Epidermal melanocyte (primary cell): ENCODE data around the gene FEZF2.

Experiments
- DNase-seq: peaks from one replicate; pipeline ENCODE4 v3.0.0; 2011; ENCODE audit warnings: low spot score; ENCODE audit not compliant: insufficient read length

Gene FEZF2

DNA sequence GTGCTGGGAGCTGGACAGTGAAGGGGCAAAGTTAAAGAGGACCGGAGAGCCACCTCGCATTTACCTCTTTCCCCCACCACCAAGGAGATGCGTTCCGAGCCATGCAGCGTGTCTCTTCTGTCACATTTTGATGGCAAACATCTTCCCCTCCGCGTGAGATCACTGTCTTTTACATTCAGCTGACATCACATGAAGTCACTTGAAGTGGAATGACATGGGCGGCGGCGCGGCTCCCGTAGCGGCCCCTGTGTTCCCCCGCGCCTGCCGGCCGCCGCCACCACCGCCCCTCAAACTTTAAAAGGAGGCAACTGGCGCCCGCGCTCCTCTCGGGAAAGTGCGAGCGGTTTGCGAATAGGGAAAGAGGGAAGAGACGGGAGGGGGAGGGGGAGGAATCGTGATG lies at the start of gene FEZF2:
FEZF2 (minus strand) TSS at position 336 of the 400 bp plus-strand sequence. CDS start 682 bp downstream, outside the sequence.
- DNase-seq = no peak

DNA sequence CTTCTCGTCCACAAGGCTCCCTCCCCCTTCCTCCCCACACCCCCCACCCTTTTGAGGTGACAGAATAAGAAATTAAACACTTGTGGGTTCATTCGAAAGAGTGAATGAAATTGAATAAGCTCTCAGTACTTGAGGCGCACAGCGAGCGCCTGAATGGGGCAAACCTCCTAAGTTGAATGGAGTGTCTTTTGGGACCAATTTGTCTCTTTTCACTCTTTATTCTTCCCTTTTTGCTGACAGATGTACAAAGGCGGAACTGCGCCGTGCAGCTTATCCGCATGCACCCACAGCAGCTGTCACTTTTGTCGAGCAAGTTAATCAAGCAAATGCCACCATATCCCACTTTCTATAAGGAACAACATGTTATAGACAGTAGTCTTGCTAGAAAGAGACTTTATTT lies 47.9 kb upstream of the FEZF2 start:
- no peak for DNase-seq

DNA sequence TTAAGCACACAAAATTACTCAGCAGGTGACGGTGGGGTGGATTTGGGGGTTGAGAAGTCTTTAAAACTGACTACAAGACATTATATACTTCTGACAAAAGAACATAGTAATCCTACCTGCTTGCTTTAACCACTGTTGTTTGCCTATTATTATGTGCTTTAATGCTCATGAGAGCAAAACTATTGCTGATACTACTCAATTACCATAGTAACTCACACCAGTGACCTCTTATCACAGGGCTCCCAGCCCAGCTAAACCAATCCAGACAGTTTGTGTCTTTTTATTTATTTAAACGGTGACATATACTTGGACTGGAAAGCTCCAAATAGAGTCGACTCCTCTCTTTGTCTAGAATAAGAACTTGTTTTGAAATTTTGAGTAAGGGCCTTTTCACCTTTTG lies 42.8 kb upstream of the FEZF2 start:
- DNase-seq = no peak

- DNase-seq = no peak
These were observed 42.0 kb upstream of the FEZF2 start for GRCh38 chr3:62415312-62415801.

DNA sequence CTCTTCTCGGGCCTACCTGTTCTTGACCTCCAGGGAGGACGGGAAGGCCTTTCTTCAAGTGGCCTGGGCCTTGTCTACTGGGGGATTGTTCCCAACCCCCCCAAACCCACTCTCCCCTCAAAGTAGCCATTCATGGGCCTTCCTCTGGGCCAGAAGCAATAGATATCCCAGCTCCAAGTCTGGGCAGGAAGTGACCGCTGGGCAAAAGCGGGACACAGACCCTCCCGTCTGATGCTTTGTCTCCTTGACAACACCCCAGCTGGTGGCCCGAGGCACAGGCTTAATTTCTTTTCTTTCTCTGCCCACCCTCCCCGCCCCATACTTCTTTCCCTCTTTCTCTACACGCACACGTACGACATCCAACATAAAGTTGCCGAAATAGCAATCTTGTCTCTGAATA lies 41.4 kb upstream of the FEZF2 start:
- no peak for DNase-seq

DNA sequence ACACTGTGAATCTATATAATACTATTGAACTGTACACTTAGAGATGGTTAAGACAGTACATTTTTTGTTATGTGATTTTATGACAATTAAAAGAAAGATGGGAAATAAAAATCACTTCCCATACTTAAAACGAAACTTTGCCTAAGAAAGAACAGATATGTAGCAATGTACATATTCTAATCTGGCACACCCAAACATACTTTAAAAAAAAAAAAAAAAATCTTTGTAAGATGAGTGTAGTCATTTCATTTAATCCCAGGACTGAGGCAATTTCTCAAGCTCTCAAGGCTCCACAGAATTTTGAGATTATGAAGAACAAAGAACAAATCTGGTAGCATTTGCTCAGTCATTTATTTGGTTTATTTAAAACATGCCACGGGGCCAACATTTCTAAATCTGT lies 40.3 kb upstream of the FEZF2 start:
- no peak for DNase-seq

- DNase-seq = no peak
These were observed 33.6 kb upstream of the FEZF2 start for GRCh38 chr3:62406945-62407344.

DNA sequence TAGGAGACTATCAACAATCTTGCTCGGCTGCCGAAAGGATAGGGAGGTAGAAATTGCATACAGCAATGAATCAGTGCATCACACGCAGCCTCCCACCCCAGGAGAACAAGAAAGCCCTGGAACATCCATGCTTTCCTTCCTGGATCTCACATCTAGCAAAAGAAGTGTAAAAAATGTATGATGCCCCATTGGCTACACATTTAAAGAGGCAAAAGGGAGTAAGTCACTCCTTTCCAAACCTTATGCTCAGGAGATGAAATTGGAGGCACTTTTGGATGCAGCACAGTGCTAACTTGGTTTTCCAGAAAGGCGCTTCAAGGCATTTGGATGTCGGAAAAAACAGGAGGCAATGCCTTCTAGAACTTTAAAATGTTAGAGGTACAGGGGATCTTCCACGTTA lies 32.2 kb upstream of the FEZF2 start:
- DNase-seq = no peak

DNA sequence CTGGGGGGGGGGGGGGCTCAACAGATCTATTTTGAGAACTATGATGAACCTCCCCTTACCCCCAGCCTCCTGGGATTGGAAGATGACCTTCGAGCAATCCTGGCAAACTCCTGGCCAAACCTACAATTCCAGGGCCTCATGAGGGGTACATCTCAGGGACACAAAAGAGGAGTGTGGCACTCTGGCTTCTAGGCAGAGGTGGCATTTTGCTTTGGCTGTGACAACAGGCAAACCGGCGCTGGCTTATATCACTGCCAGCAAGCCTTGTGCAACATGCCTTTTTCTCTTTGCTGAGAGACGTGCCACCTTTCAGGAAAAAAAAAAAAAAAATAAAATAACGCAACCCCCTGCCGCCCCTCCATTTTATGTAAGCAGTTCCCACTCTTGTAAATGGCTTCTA lies 31.8 kb upstream of the FEZF2 start:
- DNase-seq = no peak

GRCh38 chr3:62404321-62404720 lies 31.0 kb upstream of the FEZF2 start:
- DNase-seq = no peak

DNA sequence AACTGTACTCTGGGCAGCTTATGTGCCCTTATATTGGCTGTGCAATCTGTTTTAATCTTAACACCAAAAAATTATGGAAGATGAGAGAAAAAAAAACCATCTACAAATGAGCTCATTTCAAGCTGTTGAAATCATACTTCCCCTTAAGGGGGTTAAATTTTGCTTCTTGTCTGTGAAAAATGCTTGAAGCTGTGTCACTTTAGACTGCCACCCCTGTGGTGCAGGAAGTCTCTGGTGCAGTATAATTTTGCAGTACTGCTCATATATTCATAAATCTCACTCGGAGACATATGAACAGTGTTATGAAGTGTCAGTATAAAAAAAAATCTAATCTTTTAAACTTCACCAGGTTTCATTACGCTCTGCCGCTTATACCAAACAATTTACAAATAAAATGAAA lies 30.4 kb upstream of the FEZF2 start:
- no peak for DNase-seq

- no peak for DNase-seq
These were observed 19.4 kb upstream of the FEZF2 start for GRCh38 chr3:62392626-62393292.

DNA sequence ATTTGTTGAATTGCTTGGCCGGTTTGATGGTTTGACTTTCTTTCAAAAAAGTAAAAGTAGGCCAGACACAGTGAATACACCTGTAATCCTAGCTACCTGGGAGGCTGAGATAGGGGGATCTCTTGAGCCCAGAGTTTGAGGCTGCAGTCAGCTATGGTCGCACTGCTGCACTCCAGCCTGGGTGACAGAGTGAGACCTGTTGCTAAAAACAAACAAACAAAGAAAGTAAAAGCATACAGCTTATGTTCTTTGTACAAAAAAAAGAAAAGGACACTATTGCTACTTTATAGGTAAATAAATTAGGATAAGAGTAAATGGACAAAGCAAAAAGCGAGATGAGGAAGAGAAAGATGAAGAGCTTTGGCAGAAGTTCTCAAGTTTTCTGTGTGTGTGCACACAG lies 13.9 kb upstream of the FEZF2 start:
- DNase-seq = no peak

DNA sequence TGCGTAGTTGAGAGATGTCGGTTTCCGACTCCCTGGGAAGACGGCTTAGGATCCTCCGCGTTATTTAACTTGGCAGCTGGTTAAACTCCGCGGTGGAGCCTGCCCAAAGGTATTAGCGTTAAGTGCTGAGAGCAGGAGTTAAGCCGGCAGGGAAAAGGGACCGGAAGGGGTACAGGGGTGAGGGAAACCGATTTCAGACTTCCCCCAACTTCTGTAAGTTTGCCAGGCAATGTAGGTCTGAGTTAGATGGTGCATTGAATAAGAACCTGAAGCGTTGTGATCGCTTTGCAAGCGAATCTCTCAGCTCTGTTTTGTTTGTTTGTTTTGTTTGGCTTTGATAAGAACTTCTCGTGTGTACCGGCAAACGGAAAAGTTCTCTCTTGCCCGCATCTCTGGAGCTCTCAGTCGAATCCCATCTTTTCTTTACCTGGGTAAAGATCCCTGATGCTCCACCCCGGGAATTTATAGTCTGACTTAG lies 6.0 kb upstream of the FEZF2 start:
- DNase-seq = no peak

DNA sequence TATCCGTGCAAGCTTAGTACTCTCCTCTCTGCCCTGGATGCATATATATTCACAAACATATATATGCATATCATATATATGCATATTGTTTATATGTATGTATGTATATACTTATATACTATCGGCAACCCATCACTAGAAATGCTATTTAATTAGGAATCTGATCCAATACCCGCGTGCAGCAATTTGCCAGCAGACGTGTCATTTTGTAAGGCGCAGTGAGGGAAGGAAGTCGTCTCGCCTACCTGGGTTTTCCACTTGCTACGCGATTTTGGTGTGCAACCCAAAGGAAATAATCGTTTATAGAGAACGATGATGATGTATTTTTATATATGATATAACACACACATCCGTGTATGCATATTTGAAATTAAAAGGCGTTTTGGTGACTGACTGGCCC lies 5.6 kb upstream of the FEZF2 start:
- no peak for DNase-seq

DNA sequence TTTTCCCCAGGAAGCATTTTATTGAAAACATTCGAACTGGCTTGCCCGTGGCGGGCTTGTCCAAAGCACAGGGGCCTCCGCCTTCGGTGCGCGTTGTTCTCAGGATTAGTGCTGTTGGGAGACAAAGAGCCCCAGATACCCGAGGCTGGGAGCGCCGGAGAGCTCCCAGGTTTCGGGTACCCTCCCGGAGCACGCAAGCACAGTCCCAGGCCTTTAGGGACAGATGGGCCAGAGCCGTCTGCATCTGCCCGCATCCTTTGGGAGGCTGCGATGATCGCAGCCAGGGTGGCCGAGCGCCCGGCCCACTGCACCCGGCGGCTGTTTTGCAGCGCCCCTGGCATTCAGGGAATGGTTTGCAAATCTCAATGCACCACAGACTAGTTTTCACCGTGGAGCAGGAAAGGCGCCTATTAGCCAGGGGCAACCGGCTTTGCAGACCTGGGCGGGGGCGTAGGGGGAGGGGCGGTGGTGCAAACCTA lies 5.0 kb upstream of the FEZF2 start:
- no peak for DNase-seq

- no peak for DNase-seq
These were observed 3.8 kb upstream of the FEZF2 start for GRCh38 chr3:62376906-62377877.

- no peak for DNase-seq
These were observed 3.0 kb upstream of the FEZF2 start for GRCh38 chr3:62376454-62376720.

- no peak for DNase-seq
These were observed 2.5 kb upstream of the FEZF2 start for GRCh38 chr3:62375655-62376453.

GRCh38 chr3:62374341-62375218 lies 1.2 kb upstream of the FEZF2 start:
- no peak for DNase-seq
